Choroid plexus epithelial cell (primary cell): ENCODE measurements around the gene ISLR.
A peak's percentile ranks its signal among the peaks of the same experiment; 100 is the strongest.

Experiments used
- DNase-seq: peaks from one replicate; pipeline ENCODE4 v3.0.0-alpha.2; 2010; ENCODE audit warnings: low read depth
- H3K4me3 ChIP-seq: 2 replicates; pipeline ENCODE4 v1.5.1; 2011; ENCODE audit warnings: low read depth, mild to moderate bottlenecking, control low read depth, low read length, moderate library complexity
- TF ChIP-seq, protein P1 (sequence below): conservative IDR thresholded peaks from 2 replicates; pipeline ENCODE4 v1.5.1; 2011; ENCODE audit warnings: low read depth, mild to moderate bottlenecking, control low read depth, inconsistent platforms, low read length, moderate library complexity

The ISLR gene

DNA sequence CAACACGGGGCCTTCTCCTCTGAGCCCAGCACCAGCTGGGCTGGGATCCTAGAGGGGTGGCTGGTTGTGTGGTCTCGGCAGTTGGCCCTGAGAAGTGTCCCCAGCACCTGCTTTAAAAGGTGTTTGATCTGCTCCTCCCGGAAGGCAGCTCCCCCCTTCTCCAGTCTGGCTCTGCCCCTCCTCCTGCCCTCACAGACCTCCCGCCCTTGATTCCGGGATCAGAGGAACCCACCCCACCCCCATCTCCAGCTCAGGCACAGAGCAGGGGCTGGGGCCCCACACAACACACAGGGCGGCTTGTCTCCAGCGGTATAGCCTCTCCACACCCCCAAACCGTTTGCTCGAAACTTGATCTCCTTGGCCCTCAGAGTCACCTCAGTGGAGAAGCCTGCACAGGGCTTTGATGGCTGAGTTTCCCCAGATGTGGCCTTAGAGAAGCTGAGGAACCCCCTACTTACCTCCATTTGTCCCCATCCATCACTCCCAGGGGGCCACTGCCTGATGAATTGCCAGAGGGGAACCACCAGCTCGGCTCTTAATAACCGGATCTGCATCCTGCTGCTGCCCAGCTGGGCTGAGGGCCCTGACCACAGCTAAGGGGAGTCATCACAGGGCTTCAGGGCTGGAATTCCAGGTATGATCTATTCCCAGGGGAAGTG is 35.5 kb downstream of the ISLR start:
- DNase-seq, result peak; percentile 67
- no peak overlapping the region for H3K4me3 ChIP-seq
- TF ChIP-seq, protein P1, sequence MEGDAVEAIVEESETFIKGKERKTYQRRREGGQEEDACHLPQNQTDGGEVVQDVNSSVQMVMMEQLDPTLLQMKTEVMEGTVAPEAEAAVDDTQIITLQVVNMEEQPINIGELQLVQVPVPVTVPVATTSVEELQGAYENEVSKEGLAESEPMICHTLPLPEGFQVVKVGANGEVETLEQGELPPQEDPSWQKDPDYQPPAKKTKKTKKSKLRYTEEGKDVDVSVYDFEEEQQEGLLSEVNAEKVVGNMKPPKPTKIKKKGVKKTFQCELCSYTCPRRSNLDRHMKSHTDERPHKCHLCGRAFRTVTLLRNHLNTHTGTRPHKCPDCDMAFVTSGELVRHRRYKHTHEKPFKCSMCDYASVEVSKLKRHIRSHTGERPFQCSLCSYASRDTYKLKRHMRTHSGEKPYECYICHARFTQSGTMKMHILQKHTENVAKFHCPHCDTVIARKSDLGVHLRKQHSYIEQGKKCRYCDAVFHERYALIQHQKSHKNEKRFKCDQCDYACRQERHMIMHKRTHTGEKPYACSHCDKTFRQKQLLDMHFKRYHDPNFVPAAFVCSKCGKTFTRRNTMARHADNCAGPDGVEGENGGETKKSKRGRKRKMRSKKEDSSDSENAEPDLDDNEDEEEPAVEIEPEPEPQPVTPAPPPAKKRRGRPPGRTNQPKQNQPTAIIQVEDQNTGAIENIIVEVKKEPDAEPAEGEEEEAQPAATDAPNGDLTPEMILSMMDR, result no peak

DNA sequence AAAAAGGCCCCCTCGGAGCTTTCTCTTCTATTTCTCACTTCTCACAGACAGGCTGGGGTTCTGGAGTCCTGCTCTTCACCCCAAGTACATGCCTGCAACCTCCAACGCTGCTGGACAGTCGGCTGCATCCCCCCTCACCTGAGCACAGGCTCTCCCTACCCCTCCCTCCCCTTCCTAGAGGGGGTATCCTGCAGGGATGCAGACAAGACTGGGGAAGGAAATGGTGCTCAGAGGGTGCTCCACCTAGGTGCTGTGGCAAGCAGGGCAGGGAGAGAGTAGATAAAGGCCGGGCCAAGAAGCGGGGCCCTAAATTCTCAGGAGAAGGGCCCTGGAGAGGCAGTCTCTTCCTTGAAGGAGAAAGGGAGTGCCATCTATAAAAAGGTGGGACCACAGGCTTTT is 36.0 kb downstream of the ISLR start:
- DNase-seq, result no peak
- no peak overlapping the region for H3K4me3 ChIP-seq
- TF ChIP-seq, protein P1, result peak; percentile 11

DNA sequence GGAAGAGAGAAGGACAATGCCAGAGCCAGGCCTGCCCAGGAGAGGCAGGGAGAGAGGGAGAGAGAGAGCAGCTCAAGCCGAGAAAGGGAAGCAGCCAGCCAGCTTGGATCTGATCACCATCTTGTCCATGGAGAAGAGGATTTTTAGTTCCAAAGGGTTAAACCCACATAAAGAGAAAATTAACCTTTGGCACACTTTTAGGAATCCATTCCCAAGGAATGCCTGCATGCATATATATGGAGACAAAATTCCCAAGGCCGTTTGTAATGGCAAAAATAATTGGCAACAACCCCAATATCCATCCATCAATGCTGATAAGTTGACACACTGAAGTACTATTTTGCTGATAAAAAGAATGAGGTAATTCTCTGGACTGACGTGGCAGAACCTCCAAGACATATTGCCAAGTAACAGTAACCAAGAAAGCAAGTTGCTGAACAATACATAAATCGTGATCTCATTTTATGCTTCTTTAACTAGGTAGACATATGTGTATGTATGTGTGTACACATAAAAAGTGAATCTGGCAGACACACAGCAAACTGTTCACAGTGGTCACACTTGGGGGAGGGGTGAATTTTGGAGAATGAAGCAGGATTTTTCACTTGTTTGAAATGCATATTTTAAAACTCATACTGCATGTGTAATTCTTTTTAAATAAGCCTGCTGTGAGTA is 36.6 kb downstream of the ISLR start:
- peak; percentile 82 for DNase-seq
- no peak overlapping the region for H3K4me3 ChIP-seq
- TF ChIP-seq, protein P1, result no peak

DNA sequence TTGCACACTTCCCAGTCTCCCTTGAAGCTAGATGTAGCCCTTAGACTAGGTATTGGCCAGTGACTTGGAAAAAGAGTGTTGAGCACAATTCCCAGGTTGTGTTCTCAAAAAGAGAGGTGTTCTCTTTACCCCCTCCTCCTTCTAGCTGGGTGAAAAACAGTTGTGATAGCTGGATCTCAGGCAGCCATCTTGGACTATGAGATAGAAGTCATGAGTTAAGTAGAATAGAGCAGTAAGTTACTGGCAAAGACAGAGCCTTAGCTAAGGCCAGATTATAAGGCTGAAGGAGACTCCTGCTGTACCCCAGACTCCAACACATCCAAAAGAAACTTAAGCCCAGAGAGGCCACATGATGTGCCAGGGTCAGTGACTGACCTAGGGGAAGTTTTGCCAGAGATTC is 37.2 kb downstream of the ISLR start:
- no peak for DNase-seq
- no peak overlapping the region for H3K4me3 ChIP-seq
- TF ChIP-seq, protein P1, result no peak

DNA sequence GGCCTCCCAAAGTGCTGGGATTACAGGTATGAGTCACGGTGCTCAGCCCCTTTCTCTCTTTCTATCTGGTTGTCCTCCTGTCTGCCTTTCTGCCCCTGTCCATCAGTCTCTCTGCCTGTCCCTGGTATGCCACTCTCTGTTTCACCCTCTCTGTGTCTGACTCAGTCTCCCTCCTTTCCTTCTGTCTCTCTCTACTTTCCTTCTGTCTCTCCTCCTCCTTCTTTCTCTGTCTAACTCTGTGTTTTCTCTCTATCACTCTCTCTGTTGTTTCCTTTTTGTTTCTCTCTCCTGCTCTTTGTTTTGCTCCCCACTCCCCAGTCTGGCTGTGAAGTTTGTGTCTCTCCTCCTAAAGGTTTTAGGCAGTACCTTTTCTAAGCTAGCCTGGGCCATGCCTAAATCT is 38.1 kb downstream of the ISLR start:
- DNase-seq, result no peak
- H3K4me3 ChIP-seq, result no peak overlapping the region
- TF ChIP-seq, protein P1, result no peak

DNA sequence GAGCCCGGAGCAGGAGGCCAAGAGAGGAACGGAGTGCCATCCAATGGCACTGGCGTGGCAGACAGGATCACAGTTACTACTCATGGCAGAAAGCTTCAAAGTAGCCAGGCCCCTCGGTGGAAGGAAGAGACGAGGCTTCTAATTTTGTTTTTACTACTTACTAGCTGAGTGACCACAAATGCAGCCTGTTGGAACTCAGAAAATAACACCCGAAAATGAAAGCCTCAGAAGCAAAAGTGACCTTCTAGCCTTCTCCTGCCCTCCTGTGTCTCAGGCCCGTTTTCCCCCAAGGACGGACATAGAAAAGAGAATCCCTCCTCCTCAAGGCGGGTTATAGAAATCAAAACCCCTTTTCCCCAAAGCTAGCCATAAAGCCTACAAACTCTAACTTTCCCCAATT is 39.0 kb downstream of the ISLR start:
- TF ChIP-seq, protein P1, result no peak
- no peak for DNase-seq
- H3K4me3 ChIP-seq, result no peak overlapping the region

DNA sequence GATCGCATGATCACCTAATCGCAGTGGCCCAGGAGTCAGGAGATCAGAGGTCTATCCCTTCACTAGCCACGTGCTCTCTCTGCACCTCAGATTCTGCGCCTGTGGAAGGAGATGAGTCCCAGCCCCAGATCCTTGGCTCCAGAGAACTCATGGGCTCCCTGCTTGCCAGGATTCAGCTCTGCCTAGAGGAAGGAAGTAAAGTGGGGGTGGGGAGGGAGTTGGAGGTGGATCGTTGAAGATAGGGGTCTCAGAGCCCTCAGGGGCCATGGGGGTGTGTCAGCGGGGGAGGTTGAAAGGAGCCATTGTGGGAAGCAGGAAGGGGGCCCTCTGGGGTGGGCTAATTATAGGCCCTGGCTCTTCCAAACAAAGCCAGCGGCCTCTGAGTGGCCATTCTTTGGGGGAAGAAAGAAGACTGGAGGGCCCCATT is 40.4 kb downstream of the ISLR start:
- TF ChIP-seq, protein P1, result no peak

More for the DNA sequence above, 40.4 kb downstream of the ISLR start:
- no peak for DNase-seq
- H3K4me3 ChIP-seq, result no peak overlapping the region
